Measurements from ENCODE around the gene PTPRH.
A peak's percentile ranks its signal among the peaks of the same experiment; 100 is the strongest.

DNA sequence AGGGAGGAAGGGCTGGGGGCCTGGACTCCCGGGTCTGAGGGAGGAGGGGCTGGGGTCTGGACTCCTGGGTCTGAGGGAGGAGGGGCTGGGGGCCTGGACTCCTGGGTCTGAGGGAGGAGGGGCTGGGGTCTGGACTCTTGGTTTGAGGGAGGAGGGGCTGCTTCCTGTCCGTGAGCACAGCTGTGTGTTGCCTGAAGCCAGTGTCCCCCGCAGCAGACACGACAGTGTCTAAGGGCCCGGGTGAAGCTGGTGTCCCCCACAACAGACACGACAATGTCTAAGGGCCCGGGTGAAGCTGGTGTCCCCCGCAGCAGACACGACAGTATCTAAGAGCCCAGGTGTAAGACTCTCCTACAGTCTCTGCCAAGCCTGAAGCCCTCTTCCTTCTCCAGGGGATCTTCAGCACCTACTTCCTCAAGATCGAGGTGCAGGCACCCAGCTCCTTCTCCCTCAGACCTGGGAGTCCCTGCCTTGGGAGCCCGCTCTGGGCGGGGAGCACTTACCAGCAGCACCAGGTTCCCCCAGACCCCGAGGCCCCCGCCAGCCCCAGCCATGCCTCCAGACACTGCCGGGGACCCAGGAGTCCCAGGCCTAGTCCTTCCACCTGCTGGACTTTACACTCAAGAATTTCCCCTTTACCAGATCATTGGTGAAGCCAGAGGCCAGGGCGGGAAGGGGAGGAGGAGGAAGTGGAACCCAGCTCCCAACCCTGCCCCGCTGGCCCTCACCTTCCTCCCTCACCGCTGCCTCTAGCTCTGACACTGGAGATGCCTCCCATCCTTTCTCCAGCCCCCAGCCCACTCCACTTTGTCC, at the start of gene PTPRH:
- TF ChIP-seq POLR2A (IDR thresholded peaks at IDR 0.05), result peak; percentile 46 to 79
- TF ChIP-seq, protein P1, sequence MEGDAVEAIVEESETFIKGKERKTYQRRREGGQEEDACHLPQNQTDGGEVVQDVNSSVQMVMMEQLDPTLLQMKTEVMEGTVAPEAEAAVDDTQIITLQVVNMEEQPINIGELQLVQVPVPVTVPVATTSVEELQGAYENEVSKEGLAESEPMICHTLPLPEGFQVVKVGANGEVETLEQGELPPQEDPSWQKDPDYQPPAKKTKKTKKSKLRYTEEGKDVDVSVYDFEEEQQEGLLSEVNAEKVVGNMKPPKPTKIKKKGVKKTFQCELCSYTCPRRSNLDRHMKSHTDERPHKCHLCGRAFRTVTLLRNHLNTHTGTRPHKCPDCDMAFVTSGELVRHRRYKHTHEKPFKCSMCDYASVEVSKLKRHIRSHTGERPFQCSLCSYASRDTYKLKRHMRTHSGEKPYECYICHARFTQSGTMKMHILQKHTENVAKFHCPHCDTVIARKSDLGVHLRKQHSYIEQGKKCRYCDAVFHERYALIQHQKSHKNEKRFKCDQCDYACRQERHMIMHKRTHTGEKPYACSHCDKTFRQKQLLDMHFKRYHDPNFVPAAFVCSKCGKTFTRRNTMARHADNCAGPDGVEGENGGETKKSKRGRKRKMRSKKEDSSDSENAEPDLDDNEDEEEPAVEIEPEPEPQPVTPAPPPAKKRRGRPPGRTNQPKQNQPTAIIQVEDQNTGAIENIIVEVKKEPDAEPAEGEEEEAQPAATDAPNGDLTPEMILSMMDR (IDR thresholded peaks at IDR 0.05), result no peak
